CD4-positive, alpha-beta T cell (primary cell): ENCODE results near the gene TRAF3. TPM values are rescaled to one million over a fixed set of nuclear protein-coding genes. Genes with fewer than 3 reads are reported as not detected.

Experiments
- ATAC-seq: fragments of 200-7000 bp; cut with Tn5 transposase; one replicate; pipeline ENCODE4 v1.10.0; 2022; ENCODE audit warnings: mild to moderate bottlenecking; ENCODE audit not compliant: poor library complexity
- CTCF ChIA-PET: fragments of 350-600 bp; sonication (Branson Sonifier 250); formaldehyde crosslinking; loops from one replicate; lab custom pipeline; 2021; ENCODE audit warnings: antibody characterized with exemption, inconsistent platforms; lab: Charles Lee
- POLR2A ChIA-PET: fragments of 350-600 bp; sonication (Branson Sonifier 250); formaldehyde crosslinking; loops from one replicate; lab custom pipeline; 2021; ENCODE audit warnings: antibody characterized with exemption, inconsistent platforms; lab: Charles Lee
- DNase-seq, 14 experiments: peaks; one replicate each; pipeline ENCODE4 v3.0.0-alpha.2; 2013 to 2020; ENCODE audit warnings: mixed read lengths in 2 of 14
- H3K27ac ChIP-seq, 2 donors: one replicate each; pipeline versions ENCODE4 v1.5.1 to v1.7.0; 2013; ENCODE audit warnings: low read length in 2 of 2, low read depth in 1 of 2, mild to moderate bottlenecking in 1 of 2
- H3K27me3 ChIP-seq, 2 experiments: 1 replicate in 1 of 2; 2 replicates in 1 of 2; pipeline versions ENCODE4 v1.6.1 to v1.7.0; 2013; ENCODE audit warnings: low read length in 2 of 2, control low read depth in 1 of 2, mild to moderate bottlenecking in 1 of 2, moderate library complexity in 1 of 2; ENCODE audit not compliant: insufficient read depth in 2 of 2, control insufficient read depth in 1 of 2
- H3K36me3 ChIP-seq: one replicate; pipeline ENCODE4 v1.6.1; 2013; ENCODE audit warnings: low read length, control low read depth; ENCODE audit not compliant: insufficient read depth
- H3K4me1 ChIP-seq: one replicate; pipeline ENCODE4 v1.6.1; 2013; ENCODE audit warnings: low read length, control low read depth; ENCODE audit not compliant: insufficient read depth
- H3K4me3 ChIP-seq: one replicate; pipeline ENCODE4 v1.5.1; 2013; ENCODE audit warnings: mild to moderate bottlenecking, low read length, moderate library complexity
- H3K9me3 ChIP-seq, 2 experiments: 1 replicate in 1 of 2; 2 replicates in 1 of 2; pipeline versions ENCODE4 v1.6.1 to v1.7.0; 2013; ENCODE audit warnings: low read length in 2 of 2, mild to moderate bottlenecking in 2 of 2, control low read depth in 1 of 2, moderate library complexity in 1 of 2; ENCODE audit not compliant: control insufficient read depth in 1 of 2, insufficient read depth in 1 of 2
- H3K27ac Mint-ChIP-seq: one replicate; pipeline ENCODE4 v1.8.0; 2020; ENCODE audit warnings: mixed read lengths
- H3K27me3 Mint-ChIP-seq: one replicate; pipeline ENCODE4 v1.8.0; 2021; ENCODE audit warnings: mixed read lengths
- H3K36me3 Mint-ChIP-seq: one replicate; pipeline ENCODE4 v1.8.0; 2021; ENCODE audit warnings: low read depth, mixed read lengths
- H3K4me1 Mint-ChIP-seq: one replicate; pipeline ENCODE4 v1.8.0; 2021; ENCODE audit warnings: low read depth, mixed read lengths
- H3K4me3 Mint-ChIP-seq: one replicate; pipeline ENCODE4 v1.8.0; 2020; ENCODE audit warnings: mild to moderate bottlenecking, mixed read lengths
- H3K9me3 Mint-ChIP-seq: one replicate; pipeline ENCODE4 v1.8.0; 2020; ENCODE audit warnings: mixed read lengths
- intact Hi-C, 2 experiments: fragments of 100-400 bp; cut with DNase I in 1 of 2; cut with micrococcal nuclease in 1 of 2; formaldehyde crosslinking; loops; one replicate each; pipeline versions ENCODE4 v1.15.1 to v1.9.0; 2023 to 2025; cut with DNase I, micrococcal nuclease
- total RNA-seq, 174 experiments: library from RNA in 2 of 174; stranded (reverse) in 2 of 174; gene quantifications; one replicate each; pipeline ENCODE4 v1.2.3 and lab custom pipeline; 2021 to 2026
- TF ChIP-seq, protein P1 (sequence below): fragments of 200-600 bp; IDR thresholded peaks from one replicate; pipeline ENCODE4 v1.8.0; 2022; ENCODE audit warnings: antibody characterized with exemption, mild to moderate bottlenecking

The TRAF3 gene
- total RNA-seq, 2 experiments from 2014 or later: 27.1 to 32.4 TPM

DNA sequence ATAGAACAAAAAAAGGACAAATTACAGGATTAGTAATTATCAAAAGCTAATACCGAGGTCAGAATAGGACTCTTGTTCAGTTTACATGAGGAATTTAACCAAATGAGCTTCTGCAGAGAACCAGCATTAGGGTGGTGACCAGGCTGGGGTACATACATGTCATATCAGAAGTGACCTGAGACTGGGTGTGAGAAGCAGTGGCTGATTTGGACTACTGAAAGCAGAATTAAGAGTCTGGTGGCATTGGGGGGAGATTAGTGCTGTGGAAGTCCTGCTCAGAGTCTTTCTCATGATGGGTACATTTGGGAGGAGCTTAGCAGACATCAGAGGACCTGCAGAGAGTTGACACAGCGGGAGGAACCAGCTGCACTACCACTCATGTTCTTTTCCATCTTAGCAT, 21.7 kb downstream of the TRAF3 start:
- no peaks in the 10 kb centered on the region for H3K27me3 ChIP-seq
- ChIA-PET CTCF (no interaction called here), POLR2A (no interaction called here)
- Mint-ChIP-seq H3K4me1 (peaks cover 59% of the 10 kb centered on the region), H3K27me3 (no peaks in the 10 kb centered on the region), H3K36me3 (peaks cover 33% of the 10 kb centered on the region), H3K9me3 (no peaks in the 10 kb centered on the region), H3K27ac (peak overlapping the region; percentile 40), H3K4me3 (peak overlapping the region; percentile 26)
- ATAC-seq (no peak), DNase-seq (no peak)
- H3K27ac ChIP-seq: no peak overlapping the region
- peaks cover 3% of the 10 kb centered on the region for H3K36me3 ChIP-seq
- H3K4me3 ChIP-seq: no peak overlapping the region
- H3K4me1 ChIP-seq: peaks cover 46% of the 10 kb centered on the region
- H3K9me3 ChIP-seq: peaks cover 0 to 3% of the 10 kb centered on the region in 2 experiments
- TF ChIP-seq, protein P1, sequence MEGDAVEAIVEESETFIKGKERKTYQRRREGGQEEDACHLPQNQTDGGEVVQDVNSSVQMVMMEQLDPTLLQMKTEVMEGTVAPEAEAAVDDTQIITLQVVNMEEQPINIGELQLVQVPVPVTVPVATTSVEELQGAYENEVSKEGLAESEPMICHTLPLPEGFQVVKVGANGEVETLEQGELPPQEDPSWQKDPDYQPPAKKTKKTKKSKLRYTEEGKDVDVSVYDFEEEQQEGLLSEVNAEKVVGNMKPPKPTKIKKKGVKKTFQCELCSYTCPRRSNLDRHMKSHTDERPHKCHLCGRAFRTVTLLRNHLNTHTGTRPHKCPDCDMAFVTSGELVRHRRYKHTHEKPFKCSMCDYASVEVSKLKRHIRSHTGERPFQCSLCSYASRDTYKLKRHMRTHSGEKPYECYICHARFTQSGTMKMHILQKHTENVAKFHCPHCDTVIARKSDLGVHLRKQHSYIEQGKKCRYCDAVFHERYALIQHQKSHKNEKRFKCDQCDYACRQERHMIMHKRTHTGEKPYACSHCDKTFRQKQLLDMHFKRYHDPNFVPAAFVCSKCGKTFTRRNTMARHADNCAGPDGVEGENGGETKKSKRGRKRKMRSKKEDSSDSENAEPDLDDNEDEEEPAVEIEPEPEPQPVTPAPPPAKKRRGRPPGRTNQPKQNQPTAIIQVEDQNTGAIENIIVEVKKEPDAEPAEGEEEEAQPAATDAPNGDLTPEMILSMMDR: no peak
- intact Hi-C loops: no loop called here

DNA sequence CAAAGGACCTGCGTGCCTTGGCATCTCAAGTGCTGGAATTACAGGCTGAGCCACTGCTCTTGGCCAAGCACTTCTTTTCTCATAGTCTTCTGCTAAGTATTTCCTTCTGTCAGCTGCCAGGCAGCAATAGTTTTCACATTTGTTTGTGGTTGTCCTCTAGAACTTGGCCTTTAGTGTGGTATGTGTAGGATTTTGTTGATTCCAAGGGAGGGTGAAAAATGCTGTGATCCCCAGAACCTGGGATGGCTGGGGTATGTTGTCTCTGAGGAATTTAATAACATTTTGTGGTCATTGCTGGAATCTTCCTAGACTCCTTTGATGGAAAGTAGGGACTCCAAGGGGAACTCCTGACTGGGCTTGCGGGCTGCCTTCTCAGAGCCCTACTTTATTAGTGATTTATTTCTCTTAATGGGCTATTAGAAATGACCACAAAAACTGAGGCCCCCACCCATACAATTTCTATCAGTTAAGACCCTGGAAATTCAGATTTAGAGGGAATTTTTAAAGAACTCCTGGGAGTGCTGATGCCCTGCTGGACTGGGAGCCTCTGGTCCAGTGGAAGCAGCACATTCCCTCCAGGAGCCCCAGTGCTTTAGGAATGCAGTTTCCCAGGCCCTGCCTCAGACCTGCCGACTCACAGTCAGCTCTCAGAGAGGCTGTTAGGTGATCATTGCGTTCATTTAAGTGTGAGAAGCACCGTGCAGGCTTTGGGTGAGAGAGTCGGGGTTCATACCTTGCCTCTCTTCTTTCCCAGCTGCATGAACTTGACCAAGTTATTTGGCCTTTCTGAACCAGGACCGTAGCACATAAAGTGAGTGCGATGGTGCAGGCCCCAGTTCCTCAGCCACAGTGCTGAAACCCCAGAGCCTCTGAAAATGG, 22.7 kb downstream of the TRAF3 start:
- TF ChIP-seq, protein P1: no peak
- peaks cover 3% of the 10 kb centered on the region for H3K36me3 ChIP-seq
- H3K9me3 ChIP-seq: no peaks in the 10 kb centered on the region
- Mint-ChIP-seq H3K9me3 (no peaks in the 10 kb centered on the region), H3K4me1 (peaks cover 59% of the 10 kb centered on the region), H3K27ac (peak overlapping the region; percentile 63), H3K4me3 (no peak overlapping the region), H3K27me3 (no peaks in the 10 kb centered on the region), H3K36me3 (peaks cover 27% of the 10 kb centered on the region)
- intact Hi-C loops: no loop called here
- no peak overlapping the region for H3K27ac ChIP-seq
- CTCF ChIA-PET: no interaction called here
- ATAC-seq (no peak), DNase-seq (no peak)
- H3K27me3 ChIP-seq: no peaks in the 10 kb centered on the region
- peaks cover 46% of the 10 kb centered on the region for H3K4me1 ChIP-seq
- H3K4me3 ChIP-seq: no peak overlapping the region
- POLR2A ChIA-PET: no interaction called here

DNA sequence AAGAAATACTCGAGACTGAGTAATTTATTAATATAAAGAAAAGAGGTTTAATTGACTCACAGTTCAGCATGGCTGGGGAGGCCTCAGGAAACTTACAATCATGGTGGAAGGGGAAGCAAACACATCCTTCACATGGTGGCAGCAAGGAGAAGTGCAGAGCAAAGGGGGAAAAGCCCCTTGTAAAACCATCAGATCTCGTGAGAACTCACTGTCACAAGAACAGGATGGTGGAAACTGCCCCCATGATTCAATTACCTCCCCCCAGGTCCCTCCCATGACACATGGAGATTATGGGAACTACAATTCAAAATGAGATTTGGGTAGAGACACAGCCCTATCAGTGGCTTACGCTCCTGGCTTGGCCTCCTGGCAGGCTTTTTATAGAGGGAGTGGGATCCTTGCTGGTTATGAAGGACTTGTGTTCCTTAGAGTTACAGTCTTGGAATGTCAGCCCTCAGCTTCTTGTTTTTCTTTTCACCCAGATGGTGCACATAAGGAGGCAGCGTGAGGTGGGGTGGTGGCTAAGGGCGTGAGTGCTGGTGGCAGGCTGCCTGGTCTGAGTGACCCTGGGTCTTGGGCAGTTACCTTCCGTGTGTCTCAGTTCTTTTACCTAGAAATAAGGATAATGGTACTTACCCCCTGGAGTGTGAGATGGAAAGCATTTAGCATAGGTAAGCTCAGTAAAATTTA, 25.7 kb downstream of the TRAF3 start:
- H3K36me3 ChIP-seq: peaks cover 3% of the 10 kb centered on the region
- Mint-ChIP-seq H3K36me3 (peaks cover 32% of the 10 kb centered on the region), H3K27ac (peak overlapping the region; percentile 28), H3K27me3 (no peaks in the 10 kb centered on the region), H3K4me3 (no peak overlapping the region), H3K4me1 (peaks cover 68% of the 10 kb centered on the region), H3K9me3 (no peaks in the 10 kb centered on the region)
- no peaks in the 10 kb centered on the region for H3K27me3 ChIP-seq
- DNase-seq: peak in 1 of 14 experiments; percentile 36
- no peak for ATAC-seq
- TF ChIP-seq, protein P1: no peak
- peaks cover 62% of the 10 kb centered on the region for H3K4me1 ChIP-seq
- POLR2A ChIA-PET: no interaction called here
- H3K27ac ChIP-seq: no peak overlapping the region
- no peak overlapping the region for H3K4me3 ChIP-seq
- CTCF ChIA-PET: no interaction called here
- no peaks in the 10 kb centered on the region for H3K9me3 ChIP-seq
- intact Hi-C loops: no loop called here
